SK-N-SH (cell line): ENCODE measurements around the gene SLC22A23. TPM values are rescaled to one million over a fixed set of nuclear protein-coding genes. Genes with fewer than 3 reads are reported as not detected.

Experiments used
- CTCF ChIA-PET: fragments of 300-600, 350-600 bp; formaldehyde crosslinking; extraction: SDS; loops from one replicate; lab custom pipeline; 2021; lab: Yijun Ruan, JAX
- POLR2A ChIA-PET: fragments of 350-600 bp; sonication (Branson Sonifier 250); formaldehyde crosslinking; extraction: SDS; loops from one replicate; lab custom pipeline; 2020; ENCODE audit warnings: antibody characterized with exemption, inconsistent platforms; lab: Yijun Ruan, JAX
- DNase-seq: peaks from one replicate; pipeline ENCODE4 v3.0.0; 2012
- H2AFZ ChIP-seq: fragments of 200-600 bp; sonication (generic); 2 replicates; pipeline ENCODE4 v1.8.1; 2016; ENCODE audit warnings: antibody characterized with exemption, mild to moderate bottlenecking, low read depth
- H3F3A ChIP-seq: fragments of 200-600 bp; sonication (generic); replicated peaks from 2 replicates; pipeline ENCODE3; 2016; ENCODE audit warnings: antibody characterized with exemption, mild to moderate bottlenecking; ENCODE audit not compliant: insufficient read depth
- H3K27ac ChIP-seq, 2 experiments: fragments of 200-500 bp in 1 of 2; fragments of 200-600 bp in 1 of 2; sonication (Bioruptor generic) in 1 of 2; sonication (generic), shearing (Covaris generic) in 1 of 2; 2 replicates each; pipeline versions ENCODE4 v1.5.1 to v1.6.1; 2014 to 2016; ENCODE audit warnings: low read depth in 2 of 2, inconsistent platforms in 1 of 2, low read length in 1 of 2, mild to moderate bottlenecking in 1 of 2, mixed read lengths in 1 of 2
- H3K27me3 ChIP-seq: fragments of 200-600 bp; sonication (generic), shearing (Covaris generic); 2 replicates; pipeline ENCODE4 v1.6.1; 2016; ENCODE audit warnings: mixed run types; ENCODE audit not compliant: insufficient read depth
- H3K36me3 ChIP-seq, 2 experiments: fragments of 200-500 bp in 1 of 2; fragments of 200-600 bp in 1 of 2; sonication (Bioruptor generic) in 1 of 2; sonication (generic) in 1 of 2; replicated peaks in 1 of 2; 2 replicates each; pipeline versions ENCODE3 to v1.5.1; 2014 to 2016; ENCODE audit warnings: low read length in 1 of 2, mild to moderate bottlenecking in 1 of 2; ENCODE audit not compliant: insufficient read depth in 2 of 2, control insufficient read depth in 1 of 2
- H3K4me1 ChIP-seq, 2 experiments: fragments of 200-500 bp in 1 of 2; fragments of 200-600 bp in 1 of 2; sonication (Bioruptor generic) in 1 of 2; sonication (generic), shearing (Covaris generic) in 1 of 2; 2 replicates each; pipeline versions ENCODE4 v1.5.1 to v1.6.1; 2014 to 2016; ENCODE audit warnings: low read depth in 1 of 2, low read length in 1 of 2, mixed run types in 1 of 2; ENCODE audit not compliant: insufficient read depth in 2 of 2, control insufficient read depth in 1 of 2
- H3K4me2 ChIP-seq: fragments of 200-600 bp; sonication (generic), shearing (Covaris generic); 2 replicates; pipeline ENCODE4 v1.6.1; 2017; ENCODE audit warnings: mixed run types
- H3K4me3 ChIP-seq, 2 experiments: fragments of 200-500 bp in 1 of 2; fragments of 200-600 bp in 1 of 2; sonication (Bioruptor generic) in 1 of 2; sonication (generic), shearing (Covaris generic) in 1 of 2; 2 replicates each; pipeline versions ENCODE4 v1.5.1 to v1.8.1; 2014 to 2016; ENCODE audit warnings: low read depth in 2 of 2, inconsistent platforms in 1 of 2, low read length in 1 of 2, mild to moderate bottlenecking in 1 of 2, mixed read lengths in 1 of 2, moderate library complexity in 1 of 2
- H3K79me2 ChIP-seq: fragments of 200-600 bp; sonication (generic); 2 replicates; pipeline ENCODE4 v1.8.1; 2017; ENCODE audit warnings: mild to moderate bottlenecking; ENCODE audit not compliant: insufficient read depth
- H3K9ac ChIP-seq: fragments of 200-600 bp; sonication (generic); 2 replicates; pipeline ENCODE4 v1.6.1; 2017; ENCODE audit warnings: mixed run types
- H3K9me2 ChIP-seq: fragments of 200-600 bp; sonication (generic); 2 replicates; pipeline ENCODE4 v1.6.1; 2017; ENCODE audit warnings: mixed run types
- H3K9me3 ChIP-seq: fragments of 200-600 bp; sonication (generic); 2 replicates; pipeline ENCODE4 v1.6.1; 2017; ENCODE audit warnings: mixed run types, mild to moderate bottlenecking, moderate library complexity
- H4K20me1 ChIP-seq: fragments of 200-600 bp; sonication (generic); 2 replicates; pipeline ENCODE4 v1.6.1; 2017; ENCODE audit warnings: mild to moderate bottlenecking, mixed run types; ENCODE audit not compliant: insufficient read depth
- CHD2 ChIP-seq: fragments of 150-350 bp; IDR thresholded peaks from 2 replicates; pipeline ENCODE4 v1.6.1; 2018; ENCODE audit warnings: low read length; ENCODE audit not compliant: partially characterized antibody
- ELF1 ChIP-seq: IDR thresholded peaks from 2 replicates; pipeline ENCODE4 v1.4.0; 2012
- FOXJ3 ChIP-seq: sonication (generic); formaldehyde crosslinking; IDR thresholded peaks from 2 replicates; pipeline ENCODE4 v1.5.1; 2020; ENCODE audit warnings: mild to moderate bottlenecking, missing genetic modification reagents
- GABPA ChIP-seq: IDR thresholded peaks from 2 replicates; pipeline ENCODE4 v1.4.0; 2012; ENCODE audit warnings: low read depth, mild to moderate bottlenecking
- GATA2 ChIP-seq: sonication (generic); formaldehyde crosslinking; IDR thresholded peaks from 2 replicates; pipeline ENCODE4 v1.5.0; 2020; ENCODE audit warnings: mild to moderate bottlenecking, missing genetic modification reagents
- MXI1 ChIP-seq: IDR thresholded peaks from 2 replicates; pipeline ENCODE4 v1.6.1; 2012; ENCODE audit warnings: mild to moderate bottlenecking, low read depth, low read length, improper control_type of control experiment
- RCOR1 ChIP-seq: fragments of 150-350 bp; IDR thresholded peaks from 2 replicates; pipeline ENCODE4 v1.6.1; 2017; ENCODE audit warnings: antibody characterized with exemption, low read length
- REST ChIP-seq: IDR thresholded peaks from 2 replicates; pipeline ENCODE4 v1.6.1; 2012; ENCODE audit warnings: mild to moderate bottlenecking, low read depth, low read length, moderate library complexity
- RFX5 ChIP-seq: IDR thresholded peaks from 2 replicates; pipeline ENCODE4 v1.6.1; 2012; ENCODE audit warnings: mild to moderate bottlenecking, improper control_type of control experiment, low read length
- RXRA ChIP-seq: IDR thresholded peaks from 2 replicates; pipeline ENCODE4 v1.4.0; 2012; ENCODE audit warnings: low read depth, mild to moderate bottlenecking, borderline replicate concordance
- YY1 ChIP-seq: IDR thresholded peaks from 2 replicates; pipeline ENCODE4 v1.4.0; 2012; ENCODE audit warnings: low read depth, mild to moderate bottlenecking
- WGBS: methylation state at CpG from one replicate; pipeline ENCODE4 v1.1.6; 2017; ENCODE audit warnings: low lambda C conversion rate; 5-methylcytosine and 5-hydroxymethylcytosine counted together
- polyA plus RNA-seq, 3 experiments: library from polyadenylated mRNA; depleted of rRNA; stranded (reverse); fragments of >200 nt; gene quantifications; 2 replicates each; pipeline ENCODE4 v1.2.3, GENCODE V29; 2012
- TF ChIP-seq, protein P1 (sequence below): IDR thresholded peaks from 2 replicates; pipeline ENCODE4 v1.4.0; 2012; ENCODE audit warnings: low read depth
- TF ChIP-seq, protein P2 (sequence below): IDR thresholded peaks from 2 replicates; pipeline ENCODE4 v1.4.0; 2012; ENCODE audit warnings: low read depth, borderline replicate concordance

Gene SLC22A23
- polyA plus RNA-seq, 1 of the 3 experiments (the other 2 are of a cell fraction) = not detected

DNA sequence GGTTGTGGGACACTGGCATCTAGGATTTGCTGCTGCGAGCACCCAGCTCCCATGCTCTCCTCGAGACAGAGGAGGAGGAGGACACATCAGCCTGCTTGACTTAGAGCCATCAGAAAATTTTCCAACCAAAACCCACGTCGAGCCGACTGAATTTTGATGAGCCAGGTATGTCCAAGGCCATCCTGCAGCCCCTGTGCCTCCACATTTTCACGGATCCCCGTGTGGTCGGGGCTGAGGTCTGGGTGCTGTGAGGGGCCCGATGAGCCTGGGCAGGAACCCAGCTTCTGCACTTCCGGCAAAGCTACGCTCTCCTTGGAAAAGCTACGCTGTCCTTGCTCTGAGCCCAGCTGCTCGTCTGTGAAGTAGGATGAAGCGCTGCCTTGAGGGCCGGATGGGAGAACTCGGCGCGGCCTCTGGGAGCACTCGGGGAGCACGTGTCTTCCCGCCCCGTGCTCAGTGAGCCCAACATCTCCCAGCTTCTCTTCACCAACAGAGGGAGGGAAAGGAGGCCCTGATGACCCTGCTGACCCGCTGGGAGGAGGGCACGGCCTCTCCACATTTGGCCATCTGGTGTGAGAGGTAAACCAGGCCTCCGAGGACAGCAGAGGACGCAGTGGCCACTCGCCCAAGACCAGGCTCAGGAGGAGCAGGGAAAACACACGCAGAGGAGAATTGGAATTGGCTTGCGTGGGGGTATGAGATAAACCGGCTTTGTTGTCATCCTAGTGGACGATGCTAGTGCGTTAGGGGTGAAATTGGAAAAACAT, 164.2 kb downstream of the SLC22A23 start:
- Histone ChIP-seq H3K9ac (no peak overlapping the region), H3F3A (no peaks in the 10 kb centered on the region), H3K4me3 (no peak overlapping the region), H3K4me2 (no peak overlapping the region), H3K4me1 (peaks cover 0 to 11% of the 10 kb centered on the region in 2 experiments; a peak in 1 of 4 replicates), H3K27ac (no peak overlapping the region), H4K20me1 (no peaks in the 10 kb centered on the region), H3K9me2 (no peaks in the 10 kb centered on the region), H3K79me2 (no peaks in the 10 kb centered on the region), H3K9me3 (no peaks in the 10 kb centered on the region), H3K27me3 (peaks cover 6% of the 10 kb centered on the region; the same call in 1 of the 2 replicates), H3K36me3 (no peaks in the 10 kb centered on the region), H2AFZ (no peak overlapping the region)
- CTCF ChIA-PET = interaction anchor here (0.7 to 3.4 kb wide), 3 partner anchors 12 to 442 kb away, joined by 4 to 19 read pairs (median 4); no protein-coding TSS in a partner anchor
- WGBS = 72% methylated on average over 23 of the region's 32 CpGs
- no peak for DNase-seq
- TF ChIP-seq ELF1 = no peak
- POLR2A ChIA-PET = no interaction called here

GRCh38 chr6:3291987-3292386, 164.9 kb downstream of the SLC22A23 start:
- no peak overlapping the region for H3K4me2 ChIP-seq
- H3K27ac ChIP-seq = no peak overlapping the region
- no peaks in the 10 kb centered on the region for H4K20me1 ChIP-seq
- ChIA-PET POLR2A (no interaction called here), CTCF (interaction anchor here (0.7 to 3.4 kb wide), 3 partner anchors 11 to 443 kb away, joined by 4 to 19 read pairs (median 4); no protein-coding TSS in a partner anchor)
- H3K27me3 ChIP-seq = no peaks in the 10 kb centered on the region; the same call in 1 of the 2 replicates
- H3K4me3 ChIP-seq = no peak overlapping the region
- H2AFZ ChIP-seq = no peak overlapping the region
- H3K79me2 ChIP-seq = no peaks in the 10 kb centered on the region
- no peaks in the 10 kb centered on the region for H3F3A ChIP-seq
- WGBS = 78% methylated on average over 7 of the region's 7 CpGs
- peaks cover 0 to 11% of the 10 kb centered on the region in 2 experiments; a peak in 1 of 4 replicates for H3K4me1 ChIP-seq
- H3K9me3 ChIP-seq = no peaks in the 10 kb centered on the region
- no peaks in the 10 kb centered on the region for H3K9me2 ChIP-seq
- H3K9ac ChIP-seq = no peak overlapping the region
- H3K36me3 ChIP-seq = no peaks in the 10 kb centered on the region
- TF ChIP-seq, protein P1, sequence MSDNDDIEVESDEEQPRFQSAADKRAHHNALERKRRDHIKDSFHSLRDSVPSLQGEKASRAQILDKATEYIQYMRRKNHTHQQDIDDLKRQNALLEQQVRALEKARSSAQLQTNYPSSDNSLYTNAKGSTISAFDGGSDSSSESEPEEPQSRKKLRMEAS = no peak
- TF ChIP-seq MXI1 (no peak), YY1 (no peak), CHD2 (no peak), REST (no peak), RFX5 (no peak), RXRA (no peak), GABPA (no peak), RCOR1 (no peak), GATA2 (CRISPR knock-in tag) (no peak), FOXJ3 (CRISPR knock-in tag) (no peak)
- TF ChIP-seq, protein P2, sequence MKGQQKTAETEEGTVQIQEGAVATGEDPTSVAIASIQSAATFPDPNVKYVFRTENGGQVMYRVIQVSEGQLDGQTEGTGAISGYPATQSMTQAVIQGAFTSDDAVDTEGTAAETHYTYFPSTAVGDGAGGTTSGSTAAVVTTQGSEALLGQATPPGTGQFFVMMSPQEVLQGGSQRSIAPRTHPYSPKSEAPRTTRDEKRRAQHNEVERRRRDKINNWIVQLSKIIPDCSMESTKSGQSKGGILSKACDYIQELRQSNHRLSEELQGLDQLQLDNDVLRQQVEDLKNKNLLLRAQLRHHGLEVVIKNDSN = no peak
- no peak for DNase-seq
